CD4-positive, alpha-beta T cell treated with Interleukin-17A for 4 hours (primary cell): ENCODE data around the gene CNEP1R1.
"Not testable (repeated sequence)": the region's sequence is repeated elsewhere in the genome, so short reads cannot be mapped to it uniquely, and the experiment has no call there.

Experiments used
- DNase-seq: peaks from one replicate; pipeline ENCODE4 v3.0.0-alpha.2; 2020; ENCODE audit warnings: mixed read lengths

The CNEP1R1 gene, protein sequence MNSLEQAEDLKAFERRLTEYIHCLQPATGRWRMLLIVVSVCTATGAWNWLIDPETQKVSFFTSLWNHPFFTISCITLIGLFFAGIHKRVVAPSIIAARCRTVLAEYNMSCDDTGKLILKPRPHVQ

DNA sequence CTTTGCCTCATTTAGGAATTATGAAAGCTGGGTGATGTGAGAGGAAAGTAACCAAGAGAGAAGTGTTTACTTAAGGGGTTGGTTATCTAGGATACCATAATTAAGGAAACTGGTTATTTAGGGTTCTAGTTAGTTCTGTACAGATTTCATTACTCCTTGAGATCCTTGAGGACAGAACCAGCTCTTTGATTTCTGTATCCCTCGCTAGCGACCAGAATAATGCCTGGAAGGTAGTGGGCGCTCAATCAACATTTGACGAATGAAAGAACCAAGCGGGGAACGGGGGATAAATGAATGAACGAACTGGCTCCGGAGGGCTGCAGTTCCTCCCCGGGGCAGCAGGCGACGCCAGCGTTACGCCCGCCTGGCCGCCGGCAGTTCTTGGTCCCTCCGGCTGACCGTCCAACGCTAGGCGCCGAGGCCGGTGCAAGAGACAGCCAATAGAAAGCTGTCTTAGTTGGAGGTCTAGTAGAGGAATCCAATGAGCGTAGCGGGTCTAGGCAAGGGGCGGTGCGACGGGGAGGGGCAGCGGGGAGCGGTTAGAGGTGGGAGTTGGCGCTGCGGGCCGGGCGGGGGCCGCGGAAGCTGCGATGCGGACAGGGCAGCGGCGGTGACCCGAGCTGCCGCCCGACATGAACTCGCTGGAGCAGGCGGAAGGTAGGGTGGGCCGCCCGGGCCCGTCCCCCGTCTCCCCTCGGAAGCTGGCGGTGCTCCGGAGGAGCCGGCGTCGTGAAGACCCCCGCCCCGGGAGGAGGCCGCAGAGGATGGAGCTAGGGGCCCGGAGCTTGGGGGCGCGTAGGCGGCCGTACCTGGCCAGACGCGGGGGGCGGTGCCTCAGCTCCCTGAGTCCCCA is at the start of gene CNEP1R1:
CNEP1R1 (plus strand) TSS at position 542 of the 853 bp plus-strand sequence; CDS start at position 633, 91 bp downstream.
- peak; percentile 91 for DNase-seq

DNA sequence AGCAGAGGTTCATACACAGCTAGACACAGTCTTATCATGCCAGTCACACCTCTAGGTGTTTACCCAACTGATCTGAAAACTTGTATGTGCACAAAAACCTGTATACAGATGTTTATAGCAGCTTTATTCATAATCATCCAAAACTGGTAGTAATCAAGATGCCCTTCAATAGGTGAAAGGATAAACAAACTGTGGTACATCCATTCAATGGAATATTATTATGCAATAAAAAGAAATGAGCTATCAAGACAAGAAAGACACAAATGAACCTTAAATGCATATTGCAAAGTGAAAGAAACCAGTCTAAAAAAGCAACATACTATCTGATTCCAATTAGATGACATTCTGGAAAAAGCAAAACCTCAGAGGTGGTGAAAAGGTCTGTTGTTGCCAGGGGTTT is 47.6 kb upstream of the CNEP1R1 start:
- DNase-seq, result no peak

DNA sequence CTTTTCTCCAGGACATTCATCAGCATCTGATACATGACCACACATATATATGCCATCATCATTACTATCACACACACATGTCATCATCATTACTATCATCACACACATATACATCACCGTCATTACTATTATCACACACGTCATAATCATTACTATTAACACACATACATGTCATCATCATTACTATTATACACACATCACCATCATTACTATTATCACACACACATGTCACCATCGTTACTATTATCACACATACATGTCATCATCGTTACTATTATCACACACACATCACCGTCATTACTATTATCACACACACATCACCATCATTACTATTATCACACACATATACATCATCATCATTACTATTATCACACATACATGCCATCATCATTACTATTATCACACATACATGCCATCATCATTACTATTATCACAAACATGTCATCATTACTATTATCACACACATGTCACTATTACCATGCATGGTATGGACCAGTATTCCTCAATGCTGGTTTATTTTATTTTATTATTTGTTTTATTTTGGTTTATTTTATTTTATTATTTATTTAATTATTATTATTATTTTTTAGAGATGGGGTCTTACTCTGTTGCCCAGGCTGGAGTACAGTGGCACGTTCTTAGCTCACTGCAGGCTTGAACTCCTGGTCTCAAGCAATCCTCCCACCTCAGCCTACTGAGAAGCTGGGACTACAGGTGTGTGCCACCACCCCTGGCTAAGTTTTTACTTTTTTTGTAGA is 46.3 kb upstream of the CNEP1R1 start:
- no peak for DNase-seq

DNA sequence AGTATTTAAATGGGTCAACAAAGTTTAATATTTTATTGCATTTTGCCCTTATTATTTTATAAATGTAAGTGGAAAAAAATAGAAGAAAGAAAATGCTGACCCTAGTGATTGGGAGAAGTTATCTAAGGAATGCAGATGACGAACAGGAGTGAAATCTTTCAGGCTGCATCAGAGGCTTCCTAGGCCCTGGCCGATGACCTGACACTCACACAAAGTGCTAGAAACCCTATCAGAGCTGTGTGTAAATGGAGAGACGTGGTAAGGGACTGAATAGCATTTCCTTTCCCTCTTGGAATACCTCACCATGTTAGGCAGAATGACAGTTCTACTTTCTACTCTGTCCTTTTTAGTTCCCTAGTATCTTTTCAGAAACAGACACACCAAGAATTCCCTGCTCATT is 44.9 kb upstream of the CNEP1R1 start:
- DNase-seq, result no peak

DNA sequence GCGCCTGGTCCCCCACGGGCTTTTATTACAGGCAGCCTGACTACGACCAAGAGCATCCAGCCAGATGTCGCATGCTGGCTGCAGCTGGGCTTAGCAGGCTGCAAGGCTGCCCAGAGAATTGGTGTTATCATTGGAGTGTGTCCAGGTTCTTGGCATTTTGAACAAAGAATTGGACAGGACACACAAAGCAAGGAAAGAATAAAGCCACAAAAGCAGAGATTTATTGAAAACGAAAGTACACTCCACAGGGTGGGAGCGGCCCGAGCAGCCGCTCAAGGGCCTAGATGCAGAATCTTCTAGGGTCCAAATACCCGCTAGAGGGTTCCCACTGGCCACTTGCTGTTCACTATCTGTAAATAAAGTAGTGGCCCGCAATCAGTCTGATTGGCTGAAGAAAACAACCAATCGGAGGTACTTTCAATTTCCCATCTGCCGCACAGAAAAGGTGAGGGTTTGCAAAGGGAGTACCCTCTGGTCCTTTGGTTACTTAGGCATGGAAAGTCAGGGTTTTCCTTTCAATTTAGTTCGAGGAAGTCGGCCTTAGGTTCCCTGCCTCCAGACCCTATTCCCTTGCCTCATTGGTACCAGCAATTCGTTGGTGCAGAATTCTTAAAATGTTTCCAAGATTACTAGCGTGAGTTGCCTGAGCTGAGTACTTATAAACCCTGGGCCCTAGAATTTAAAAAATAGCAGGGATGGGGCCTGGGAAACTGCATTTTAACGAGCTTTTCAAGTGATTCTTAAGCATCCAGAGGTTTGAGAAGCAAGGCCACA is 38.5 kb upstream of the CNEP1R1 start:
- DNase-seq, result no peak

DNA sequence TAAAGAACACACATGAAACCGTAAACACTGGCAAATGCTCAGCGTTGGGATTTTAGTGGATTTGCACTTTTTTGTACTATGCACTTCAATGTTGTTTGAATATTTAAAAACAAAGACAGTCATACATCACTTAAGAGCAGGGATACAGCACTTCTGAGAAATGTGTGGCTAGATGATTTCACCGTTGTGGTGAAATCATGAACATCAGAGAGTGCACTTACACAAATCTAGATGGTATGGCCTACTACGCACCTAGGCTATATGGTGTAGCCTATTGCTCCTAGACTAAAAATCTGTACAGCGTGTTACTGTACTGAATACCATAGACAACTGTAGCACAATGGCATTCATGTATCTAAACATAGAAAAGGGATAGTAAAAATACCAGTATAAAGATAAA is 37.6 kb upstream of the CNEP1R1 start:
- no peak for DNase-seq

DNA sequence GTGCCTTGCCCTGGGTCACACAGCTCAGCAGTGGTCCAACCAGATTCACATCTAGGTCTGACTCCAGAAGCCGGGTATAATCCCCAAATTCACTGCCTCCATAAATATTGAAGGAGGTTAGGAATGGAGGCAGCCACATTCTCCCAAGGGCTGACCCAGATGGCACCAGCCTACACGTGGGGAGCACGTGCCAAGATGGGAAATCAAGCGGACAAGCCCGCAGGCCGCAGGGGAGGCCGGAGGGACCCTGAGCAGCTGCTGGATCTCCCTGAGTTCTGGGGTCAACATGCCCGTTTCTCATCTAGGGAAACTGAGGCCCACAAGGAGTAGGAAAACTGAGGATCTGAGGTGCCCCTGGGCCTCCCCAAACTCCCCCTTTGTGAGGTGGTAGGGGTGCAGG is 32.2 kb upstream of the CNEP1R1 start:
- DNase-seq, result no peak

DNA sequence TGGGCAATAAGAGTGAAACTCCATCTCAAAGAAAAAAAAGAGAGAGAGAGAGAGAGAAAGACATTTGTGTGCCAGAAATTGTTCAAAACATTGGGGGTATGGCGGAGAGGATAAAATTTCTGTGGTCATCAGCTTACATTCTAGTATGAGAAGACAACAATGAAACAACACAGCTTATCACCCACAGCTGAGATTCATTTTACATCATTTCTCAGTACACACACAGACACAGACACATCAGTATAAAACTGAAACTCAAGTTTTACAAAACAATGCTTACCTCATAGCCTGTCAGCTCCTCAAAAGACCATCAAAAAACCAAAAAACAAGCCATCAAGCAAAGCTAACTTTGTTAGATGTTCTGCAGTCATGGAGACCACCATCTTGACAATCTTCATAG is 31.4 kb upstream of the CNEP1R1 start:
- no peak for DNase-seq

DNA sequence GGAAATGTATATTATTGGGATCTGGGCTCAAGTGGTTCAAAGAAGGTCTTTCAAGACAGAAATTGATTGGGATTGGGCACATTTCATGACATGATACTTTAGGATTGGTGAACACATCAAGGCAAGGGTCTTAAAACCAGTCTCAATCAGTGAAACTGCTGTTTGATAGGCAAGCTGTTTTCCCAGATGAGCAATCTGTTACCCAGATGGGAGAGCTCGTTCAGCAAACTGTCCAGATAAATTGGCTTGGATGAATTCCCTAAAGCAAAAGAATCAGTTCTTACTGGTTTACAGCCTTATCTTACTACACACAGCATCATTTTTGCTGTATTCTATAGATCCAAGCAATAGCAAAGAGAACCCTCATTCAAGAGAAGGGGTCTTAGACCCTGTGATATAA is 31.0 kb upstream of the CNEP1R1 start:
- DNase-seq, result no peak

DNA sequence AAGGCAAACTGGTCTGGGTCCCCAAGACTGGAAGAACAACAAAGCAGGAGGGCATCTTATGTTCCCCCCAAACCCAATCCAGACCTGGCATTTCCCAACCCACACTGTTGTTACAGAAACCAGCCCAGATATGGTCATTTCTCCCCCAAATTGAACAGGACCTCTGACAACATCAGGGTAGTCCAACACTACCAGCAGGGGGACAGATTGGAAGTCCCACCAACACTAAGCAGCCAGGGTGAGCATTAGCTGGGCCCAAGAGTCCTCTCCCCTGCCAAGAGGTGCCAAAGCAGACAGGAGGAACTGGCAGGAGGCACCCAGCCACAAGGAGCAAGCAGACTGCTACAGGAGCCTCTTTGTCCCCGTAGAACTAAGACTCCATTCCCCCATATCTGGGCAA is 29.3 kb upstream of the CNEP1R1 start:
- DNase-seq, result no peak

DNA sequence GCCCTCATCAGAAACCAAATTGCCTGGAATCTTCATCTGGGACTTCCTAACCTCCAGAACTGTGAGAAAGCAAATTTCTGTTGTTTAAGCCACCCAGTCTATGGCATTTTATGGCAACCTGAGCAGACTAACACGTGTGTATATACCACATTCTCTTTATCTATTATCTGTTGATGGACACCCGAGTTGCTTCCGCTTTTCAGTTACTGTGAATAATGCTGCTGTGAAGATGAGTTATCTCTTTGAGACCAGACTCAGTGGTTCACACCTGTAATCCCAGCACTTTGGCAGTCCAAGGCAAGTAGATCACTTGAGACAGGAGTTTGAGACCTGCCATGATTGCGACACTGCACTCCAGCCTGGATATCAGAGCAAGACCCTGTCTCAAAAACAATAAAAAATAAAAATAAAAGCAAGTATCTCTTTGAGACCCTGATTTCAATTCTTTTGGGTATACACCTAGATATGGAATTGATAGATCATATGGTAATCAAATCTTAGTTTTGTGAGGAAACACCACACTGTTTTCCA is 27.2 kb upstream of the CNEP1R1 start:
- DNase-seq, result no peak

DNA sequence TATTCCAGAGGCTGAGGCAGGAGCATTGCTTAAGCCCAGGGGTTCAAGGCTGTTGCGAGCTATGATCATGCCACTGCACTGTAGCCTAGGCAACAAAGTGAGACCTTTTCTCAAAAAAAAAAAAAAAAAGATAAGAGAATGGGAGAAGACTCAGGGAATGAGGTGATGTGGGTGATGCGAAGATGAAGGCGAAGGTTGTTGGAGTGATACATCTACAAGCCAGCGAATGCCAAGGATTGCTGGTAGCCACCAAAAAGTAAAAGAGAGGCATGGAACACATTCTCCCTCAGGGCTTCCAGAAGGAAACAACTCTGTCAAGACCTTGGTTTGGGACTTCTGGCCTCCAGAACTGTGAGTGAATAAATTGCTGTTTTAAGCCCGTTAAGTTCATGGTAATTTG is 26.0 kb upstream of the CNEP1R1 start:
- no peak for DNase-seq

DNA sequence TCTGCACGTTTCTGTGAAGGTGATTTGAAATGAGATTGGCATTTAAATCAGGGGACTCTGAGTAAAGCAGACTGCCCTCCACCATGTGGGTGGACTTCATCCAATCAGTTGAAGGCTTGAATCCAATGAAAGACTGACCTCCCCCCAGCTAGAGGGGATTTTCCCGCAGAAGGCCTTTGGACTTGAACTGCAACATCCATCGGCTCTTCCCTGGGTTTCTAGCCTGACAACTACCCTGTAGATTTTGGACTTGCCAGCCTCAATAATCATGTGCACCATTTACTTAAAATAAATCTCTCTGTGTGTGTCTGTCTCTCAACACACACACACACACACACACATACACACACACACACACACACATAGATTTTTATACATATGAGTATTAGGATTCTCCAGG is 23.9 kb upstream of the CNEP1R1 start:
- no peak for DNase-seq

DNA sequence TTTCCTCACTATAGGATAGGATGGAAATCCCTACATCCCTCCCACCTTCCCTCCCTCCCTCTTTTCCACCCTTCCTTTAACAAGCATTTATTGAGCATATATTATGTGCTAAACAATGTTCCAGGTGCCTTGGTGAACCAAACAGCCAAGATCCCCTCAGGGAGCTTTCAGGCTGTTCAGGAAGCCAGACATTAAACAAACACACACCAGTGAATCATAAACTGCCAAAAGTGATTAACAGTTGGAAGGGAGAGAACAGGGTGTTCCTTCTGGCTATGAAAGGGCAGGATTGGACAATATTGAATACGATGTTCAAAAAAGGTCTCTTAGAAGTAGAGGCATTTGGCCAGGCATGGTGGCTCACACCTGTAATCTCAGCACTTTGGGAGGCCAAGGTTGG is 22.8 kb upstream of the CNEP1R1 start:
- DNase-seq, result no peak

DNA sequence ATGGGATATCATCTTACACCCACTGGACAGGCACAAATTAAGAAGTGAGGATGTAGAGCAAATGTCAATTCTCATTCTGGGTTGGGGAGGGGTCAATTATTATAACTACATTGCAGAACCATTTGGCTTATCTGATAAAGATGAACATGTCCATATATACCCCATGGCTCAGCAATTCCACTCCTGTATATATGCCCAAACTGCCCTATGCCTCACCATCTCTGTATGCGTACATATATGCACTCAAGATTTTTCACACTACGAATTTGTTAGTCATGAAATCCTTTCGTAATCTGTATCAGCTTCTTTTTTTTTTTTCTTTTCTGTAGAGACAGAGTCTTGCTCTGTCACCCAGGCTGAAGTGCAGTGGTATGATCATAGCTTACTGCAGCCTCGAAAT is 20.8 kb upstream of the CNEP1R1 start:
- DNase-seq, result no peak

DNA sequence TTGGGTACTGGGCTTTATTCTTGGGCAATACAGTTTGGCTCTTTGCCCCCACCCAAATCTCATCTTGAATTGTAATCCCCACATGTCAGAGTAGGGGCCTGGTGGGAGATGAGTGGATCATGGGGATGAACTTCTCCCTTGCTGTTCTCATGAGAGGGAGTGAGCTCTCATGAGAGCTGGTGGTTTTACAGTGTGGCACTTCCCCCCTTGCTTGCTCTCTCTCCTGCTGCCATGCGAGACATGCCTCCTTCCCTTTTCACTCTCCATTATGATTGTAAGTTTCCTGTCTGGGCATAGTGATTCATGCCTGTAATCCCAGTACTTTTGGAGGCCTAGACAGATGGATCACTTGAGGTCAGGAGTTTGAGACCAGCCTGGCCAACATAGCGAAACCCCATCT is 18.1 kb upstream of the CNEP1R1 start:
- no peak for DNase-seq

DNA sequence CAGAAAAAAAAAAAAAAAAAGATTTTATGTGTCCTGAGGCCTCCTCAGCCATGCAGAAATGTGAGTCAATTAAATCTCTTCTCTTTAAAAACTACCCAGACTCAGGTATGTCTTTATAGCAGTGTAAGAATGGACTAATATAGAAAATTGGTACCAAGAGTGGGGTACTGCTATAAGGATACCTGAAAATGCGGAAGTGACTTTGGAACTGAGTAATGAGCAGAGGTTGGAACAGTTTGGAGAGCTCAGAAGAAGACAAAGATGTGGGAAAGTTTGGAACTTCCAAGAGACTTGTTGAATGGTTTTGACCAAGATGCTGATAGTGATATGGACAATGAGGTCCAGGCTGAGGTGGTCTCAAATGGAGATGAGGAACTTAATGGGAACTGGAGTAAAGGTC is 17.3 kb upstream of the CNEP1R1 start:
- DNase-seq, result no peak

DNA sequence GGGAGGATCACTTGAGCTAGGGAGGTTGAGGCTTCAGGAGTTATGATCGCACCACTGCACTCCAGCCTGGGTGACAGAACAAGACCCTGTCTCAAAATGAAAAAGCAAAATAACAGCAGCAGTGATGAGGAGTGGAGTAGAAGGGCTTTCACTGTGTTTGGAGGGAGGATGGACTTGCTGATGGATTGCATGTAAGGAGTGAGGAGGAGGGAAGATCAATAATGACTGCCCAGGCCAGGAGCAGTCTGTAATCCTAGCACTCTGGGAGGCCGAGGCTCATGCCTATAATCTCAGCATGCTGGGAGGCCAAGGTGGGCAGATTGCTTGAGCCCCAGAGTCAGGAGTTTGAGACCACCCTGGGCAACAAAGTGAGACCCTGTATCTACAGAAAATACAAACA is 14.8 kb upstream of the CNEP1R1 start:
- no peak for DNase-seq

DNA sequence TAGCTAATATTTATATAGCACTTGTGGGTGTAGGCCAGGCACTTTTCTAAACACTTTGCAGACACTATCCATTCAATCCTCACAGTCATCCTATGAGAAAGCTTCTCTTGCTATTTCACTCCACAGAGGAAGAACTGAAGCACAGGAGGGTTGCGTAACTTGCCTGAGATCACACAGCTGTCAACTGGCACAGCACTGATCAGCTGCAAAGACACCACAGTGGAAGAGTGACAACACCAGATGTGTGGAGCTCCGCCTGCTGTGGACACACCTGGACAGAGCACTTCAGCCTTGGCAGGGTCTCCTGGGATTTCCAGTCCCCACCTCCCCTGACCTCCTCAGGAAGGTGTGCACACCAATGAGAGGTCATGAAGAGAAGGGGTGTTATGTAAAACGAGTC is 13.3 kb upstream of the CNEP1R1 start:
- DNase-seq, result no peak

DNA sequence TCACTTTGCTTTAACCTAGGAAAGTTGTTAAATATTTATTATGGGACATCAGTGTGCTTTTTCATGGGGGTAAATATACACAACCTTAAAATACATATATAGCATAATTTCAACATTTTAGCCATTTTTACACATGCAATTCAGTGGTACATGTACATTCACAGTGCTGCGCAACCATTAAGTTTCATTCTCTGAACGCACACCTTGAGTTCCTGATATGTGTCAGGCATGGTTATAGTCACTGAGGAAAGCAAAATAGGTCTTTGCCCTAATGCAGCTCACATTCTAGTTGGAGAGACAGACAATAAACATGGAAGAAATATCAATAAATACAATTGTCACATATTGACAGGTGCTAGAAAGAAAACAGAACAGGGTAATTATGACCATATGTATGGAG is 12.8 kb upstream of the CNEP1R1 start:
- DNase-seq, result no peak

DNA sequence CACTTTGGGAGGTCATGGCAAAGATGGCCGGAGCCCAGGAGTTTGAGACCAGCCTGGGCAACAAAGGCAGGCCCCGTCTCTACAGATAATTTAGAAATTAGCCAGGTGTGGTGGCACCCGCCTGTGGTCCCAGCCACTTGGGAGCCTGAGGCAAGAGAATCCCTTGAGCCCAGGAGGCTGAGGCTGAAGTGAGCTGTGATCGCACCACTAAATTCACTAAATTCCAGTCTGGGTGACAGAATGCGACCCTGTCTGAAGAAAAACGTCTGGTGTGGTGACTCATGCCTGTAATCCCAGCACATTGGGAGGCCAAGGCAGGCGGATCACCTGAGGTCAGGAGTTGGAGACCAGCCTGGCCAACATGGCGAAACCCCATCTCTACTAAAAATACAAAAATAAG is 10.8 kb upstream of the CNEP1R1 start:
- DNase-seq, result not testable (repeated sequence)

DNA sequence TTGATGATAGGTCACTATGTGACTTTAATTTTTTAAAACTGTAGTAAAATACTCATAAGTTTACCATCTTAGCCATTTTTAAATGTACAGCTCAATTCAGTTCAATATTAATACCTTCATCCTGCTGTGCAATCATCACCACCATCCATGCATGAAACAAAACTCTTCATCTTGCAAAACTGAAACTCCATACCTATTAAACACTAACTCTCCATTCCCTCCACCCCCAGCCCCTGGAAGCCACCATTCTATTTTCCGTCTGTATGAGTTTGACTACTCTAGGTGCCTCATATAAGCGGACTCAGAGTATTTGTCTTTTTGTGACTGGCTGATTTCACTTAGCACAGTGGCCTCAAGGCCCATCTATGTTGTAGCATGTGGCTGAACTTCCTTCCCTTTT is 9.4 kb upstream of the CNEP1R1 start:
- DNase-seq, result no peak

DNA sequence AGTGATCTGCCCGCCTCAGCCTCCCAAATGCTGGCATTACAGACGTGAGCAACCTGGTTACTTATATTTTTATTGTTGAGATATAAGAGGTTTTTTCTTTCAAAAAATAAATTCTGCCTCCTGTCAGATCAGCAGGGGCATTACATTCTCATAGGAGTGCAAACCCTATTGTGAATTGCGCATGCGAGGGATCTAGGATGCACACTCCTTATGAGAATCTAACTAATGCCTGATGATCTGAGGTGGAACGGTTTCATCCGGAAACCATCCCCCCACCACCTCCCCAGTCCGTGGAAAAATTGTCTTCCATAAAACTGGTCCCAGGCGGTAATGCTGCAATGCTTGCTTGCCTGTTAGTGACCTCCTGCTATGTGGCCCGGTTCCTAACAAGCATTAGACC is 7.5 kb upstream of the CNEP1R1 start:
- DNase-seq, result no peak
